K562 (cell line): ENCODE data around the gene SPATA31D4. TPM values are rescaled to one million over a fixed set of nuclear protein-coding genes. Genes with fewer than 3 reads are reported as not detected.

Source experiments
- FOXA1 ChIP-seq: fragments of 450-650 bp; IDR thresholded peaks from 2 replicates; pipeline ENCODE4 v1.6.1; 2016; ENCODE audit warnings: mild to moderate bottlenecking, borderline replicate concordance
- HDAC3 ChIP-seq: fragments of 450-650 bp; IDR thresholded peaks from 2 replicates; pipeline ENCODE4 v1.6.1; 2018; ENCODE audit warnings: borderline replicate concordance, mild to moderate bottlenecking, moderate library complexity; ENCODE audit not compliant: partially characterized antibody
- OTX1 ChIP-seq: fragments of 450-650 bp; formaldehyde crosslinking; IDR thresholded peaks from 2 replicates; pipeline ENCODE4 v1.4.0; 2022; ENCODE audit warnings: mild to moderate bottlenecking
- PCBP2 ChIP-seq: fragments of 200-400 bp; formaldehyde crosslinking; IDR thresholded peaks from 2 replicates; pipeline ENCODE4 v1.6.1; 2018; ENCODE audit warnings: low read length, low read depth, mild to moderate bottlenecking, moderate library complexity; ENCODE audit not compliant: poor library complexity, severe bottlenecking
- SNRNP70 ChIP-seq: fragments of 200-400 bp; formaldehyde crosslinking; optimal IDR thresholded peaks from 2 replicates; pipeline ENCODE3; 2017; ENCODE audit warnings: low read depth, low read length
- ZEB2 ChIP-seq: fragments of 450-650 bp; IDR thresholded peaks from 2 replicates; pipeline ENCODE4 v1.6.1; 2016
- polyA plus RNA-seq, 8 experiments: library from polyadenylated mRNA; depleted of rRNA in 4 of 8; stranded (reverse) in 5 of 8; unstranded in 3 of 8; fragments of >200 nt; fragmentation: Nextera tagmentation in 2 of 8; fragmentation: Illumina TruSeq in 1 of 8; extraction: Ambion mirVana in 2 of 8; extraction: Trizol in 1 of 8; gene quantifications; 2 replicates each; pipeline versions ENCODE4 v1.2.1 to v1.2.3, GENCODE V29; 2011 to 2014; ENCODE audit warnings: inconsistent platforms in 1 of 8, missing spikeins in 1 of 8
- total RNA-seq, 7 experiments: library from RNA; depleted of rRNA in 6 of 7; stranded (reverse); fragments of >200 nt in 6 of 7; fragmentation: Illumina TruSeq in 2 of 7; extraction: Trizol in 2 of 7; gene quantifications; 2 replicates each; pipeline versions ENCODE4 v1.2.1 to v1.2.3, GENCODE V29; 2011 to 2021; ENCODE audit warnings: low replicate concordance in 1 of 7
- TF ChIP-seq, protein P1 (sequence below): fragments of 200-600 bp; sonication (generic); IDR thresholded peaks from one replicate; pipeline ENCODE4 v1.6.1; 2012; ENCODE audit warnings: mild to moderate bottlenecking, low read depth, low read length, inconsistent platforms

The SPATA31D4 gene
- total and polyA plus RNA-seq, 9 of the 15 experiments (the other 6 are each of a cell fraction or from before 2014, with no cell fraction given) = not detected

DNA sequence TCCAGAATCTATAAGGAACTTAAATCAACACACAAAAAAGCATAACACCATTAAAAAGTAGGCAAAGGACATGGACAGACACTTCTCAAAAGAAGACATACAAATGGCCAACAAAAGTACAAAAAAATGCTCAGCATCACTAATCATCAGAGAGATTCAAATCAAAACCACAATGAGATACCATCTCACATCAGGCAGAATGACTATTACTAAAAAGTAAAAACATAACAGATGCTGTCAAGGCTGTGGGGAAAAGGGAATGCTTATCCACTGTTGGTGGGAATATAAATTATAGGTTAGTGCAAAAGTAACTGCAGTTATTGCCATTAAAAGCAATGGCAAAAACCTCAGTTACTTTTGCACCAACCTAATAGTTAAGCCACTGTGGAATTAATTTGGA, 32.2 kb upstream of the SPATA31D4 start (continued):
- TF ChIP-seq, protein P1, sequence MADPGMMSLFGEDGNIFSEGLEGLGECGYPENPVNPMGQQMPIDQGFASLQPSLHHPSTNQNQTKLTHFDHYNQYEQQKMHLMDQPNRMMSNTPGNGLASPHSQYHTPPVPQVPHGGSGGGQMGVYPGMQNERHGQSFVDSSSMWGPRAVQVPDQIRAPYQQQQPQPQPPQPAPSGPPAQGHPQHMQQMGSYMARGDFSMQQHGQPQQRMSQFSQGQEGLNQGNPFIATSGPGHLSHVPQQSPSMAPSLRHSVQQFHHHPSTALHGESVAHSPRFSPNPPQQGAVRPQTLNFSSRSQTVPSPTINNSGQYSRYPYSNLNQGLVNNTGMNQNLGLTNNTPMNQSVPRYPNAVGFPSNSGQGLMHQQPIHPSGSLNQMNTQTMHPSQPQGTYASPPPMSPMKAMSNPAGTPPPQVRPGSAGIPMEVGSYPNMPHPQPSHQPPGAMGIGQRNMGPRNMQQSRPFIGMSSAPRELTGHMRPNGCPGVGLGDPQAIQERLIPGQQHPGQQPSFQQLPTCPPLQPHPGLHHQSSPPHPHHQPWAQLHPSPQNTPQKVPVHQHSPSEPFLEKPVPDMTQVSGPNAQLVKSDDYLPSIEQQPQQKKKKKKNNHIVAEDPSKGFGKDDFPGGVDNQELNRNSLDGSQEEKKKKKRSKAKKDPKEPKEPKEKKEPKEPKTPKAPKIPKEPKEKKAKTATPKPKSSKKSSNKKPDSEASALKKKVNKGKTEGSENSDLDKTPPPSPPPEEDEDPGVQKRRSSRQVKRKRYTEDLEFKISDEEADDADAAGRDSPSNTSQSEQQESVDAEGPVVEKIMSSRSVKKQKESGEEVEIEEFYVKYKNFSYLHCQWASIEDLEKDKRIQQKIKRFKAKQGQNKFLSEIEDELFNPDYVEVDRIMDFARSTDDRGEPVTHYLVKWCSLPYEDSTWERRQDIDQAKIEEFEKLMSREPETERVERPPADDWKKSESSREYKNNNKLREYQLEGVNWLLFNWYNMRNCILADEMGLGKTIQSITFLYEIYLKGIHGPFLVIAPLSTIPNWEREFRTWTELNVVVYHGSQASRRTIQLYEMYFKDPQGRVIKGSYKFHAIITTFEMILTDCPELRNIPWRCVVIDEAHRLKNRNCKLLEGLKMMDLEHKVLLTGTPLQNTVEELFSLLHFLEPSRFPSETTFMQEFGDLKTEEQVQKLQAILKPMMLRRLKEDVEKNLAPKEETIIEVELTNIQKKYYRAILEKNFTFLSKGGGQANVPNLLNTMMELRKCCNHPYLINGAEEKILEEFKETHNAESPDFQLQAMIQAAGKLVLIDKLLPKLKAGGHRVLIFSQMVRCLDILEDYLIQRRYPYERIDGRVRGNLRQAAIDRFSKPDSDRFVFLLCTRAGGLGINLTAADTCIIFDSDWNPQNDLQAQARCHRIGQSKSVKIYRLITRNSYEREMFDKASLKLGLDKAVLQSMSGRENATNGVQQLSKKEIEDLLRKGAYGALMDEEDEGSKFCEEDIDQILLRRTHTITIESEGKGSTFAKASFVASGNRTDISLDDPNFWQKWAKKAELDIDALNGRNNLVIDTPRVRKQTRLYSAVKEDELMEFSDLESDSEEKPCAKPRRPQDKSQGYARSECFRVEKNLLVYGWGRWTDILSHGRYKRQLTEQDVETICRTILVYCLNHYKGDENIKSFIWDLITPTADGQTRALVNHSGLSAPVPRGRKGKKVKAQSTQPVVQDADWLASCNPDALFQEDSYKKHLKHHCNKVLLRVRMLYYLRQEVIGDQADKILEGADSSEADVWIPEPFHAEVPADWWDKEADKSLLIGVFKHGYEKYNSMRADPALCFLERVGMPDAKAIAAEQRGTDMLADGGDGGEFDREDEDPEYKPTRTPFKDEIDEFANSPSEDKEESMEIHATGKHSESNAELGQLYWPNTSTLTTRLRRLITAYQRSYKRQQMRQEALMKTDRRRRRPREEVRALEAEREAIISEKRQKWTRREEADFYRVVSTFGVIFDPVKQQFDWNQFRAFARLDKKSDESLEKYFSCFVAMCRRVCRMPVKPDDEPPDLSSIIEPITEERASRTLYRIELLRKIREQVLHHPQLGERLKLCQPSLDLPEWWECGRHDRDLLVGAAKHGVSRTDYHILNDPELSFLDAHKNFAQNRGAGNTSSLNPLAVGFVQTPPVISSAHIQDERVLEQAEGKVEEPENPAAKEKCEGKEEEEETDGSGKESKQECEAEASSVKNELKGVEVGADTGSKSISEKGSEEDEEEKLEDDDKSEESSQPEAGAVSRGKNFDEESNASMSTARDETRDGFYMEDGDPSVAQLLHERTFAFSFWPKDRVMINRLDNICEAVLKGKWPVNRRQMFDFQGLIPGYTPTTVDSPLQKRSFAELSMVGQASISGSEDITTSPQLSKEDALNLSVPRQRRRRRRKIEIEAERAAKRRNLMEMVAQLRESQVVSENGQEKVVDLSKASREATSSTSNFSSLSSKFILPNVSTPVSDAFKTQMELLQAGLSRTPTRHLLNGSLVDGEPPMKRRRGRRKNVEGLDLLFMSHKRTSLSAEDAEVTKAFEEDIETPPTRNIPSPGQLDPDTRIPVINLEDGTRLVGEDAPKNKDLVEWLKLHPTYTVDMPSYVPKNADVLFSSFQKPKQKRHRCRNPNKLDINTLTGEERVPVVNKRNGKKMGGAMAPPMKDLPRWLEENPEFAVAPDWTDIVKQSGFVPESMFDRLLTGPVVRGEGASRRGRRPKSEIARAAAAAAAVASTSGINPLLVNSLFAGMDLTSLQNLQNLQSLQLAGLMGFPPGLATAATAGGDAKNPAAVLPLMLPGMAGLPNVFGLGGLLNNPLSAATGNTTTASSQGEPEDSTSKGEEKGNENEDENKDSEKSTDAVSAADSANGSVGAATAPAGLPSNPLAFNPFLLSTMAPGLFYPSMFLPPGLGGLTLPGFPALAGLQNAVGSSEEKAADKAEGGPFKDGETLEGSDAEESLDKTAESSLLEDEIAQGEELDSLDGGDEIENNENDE = no peak
- no peak for TF ChIP-seq FOXA1
- no peak for TF ChIP-seq ZEB2
- TF ChIP-seq HDAC3 = no peak
- no peak for TF ChIP-seq SNRNP70
- no peak for TF ChIP-seq PCBP2
- TF ChIP-seq OTX1 (CRISPR knock-in tag) = no peak
